ENCODE results near the gene SVOPL.
"Not testable (repeated sequence)": the region's sequence is repeated elsewhere in the genome, so short reads cannot be mapped to it uniquely, and the experiment has no call there.

The SVOPL gene, protein sequence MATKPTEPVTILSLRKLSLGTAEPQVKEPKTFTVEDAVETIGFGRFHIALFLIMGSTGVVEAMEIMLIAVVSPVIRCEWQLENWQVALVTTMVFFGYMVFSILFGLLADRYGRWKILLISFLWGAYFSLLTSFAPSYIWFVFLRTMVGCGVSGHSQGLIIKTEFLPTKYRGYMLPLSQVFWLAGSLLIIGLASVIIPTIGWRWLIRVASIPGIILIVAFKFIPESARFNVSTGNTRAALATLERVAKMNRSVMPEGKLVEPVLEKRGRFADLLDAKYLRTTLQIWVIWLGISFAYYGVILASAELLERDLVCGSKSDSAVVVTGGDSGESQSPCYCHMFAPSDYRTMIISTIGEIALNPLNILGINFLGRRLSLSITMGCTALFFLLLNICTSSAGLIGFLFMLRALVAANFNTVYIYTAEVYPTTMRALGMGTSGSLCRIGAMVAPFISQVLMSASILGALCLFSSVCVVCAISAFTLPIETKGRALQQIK

DNA sequence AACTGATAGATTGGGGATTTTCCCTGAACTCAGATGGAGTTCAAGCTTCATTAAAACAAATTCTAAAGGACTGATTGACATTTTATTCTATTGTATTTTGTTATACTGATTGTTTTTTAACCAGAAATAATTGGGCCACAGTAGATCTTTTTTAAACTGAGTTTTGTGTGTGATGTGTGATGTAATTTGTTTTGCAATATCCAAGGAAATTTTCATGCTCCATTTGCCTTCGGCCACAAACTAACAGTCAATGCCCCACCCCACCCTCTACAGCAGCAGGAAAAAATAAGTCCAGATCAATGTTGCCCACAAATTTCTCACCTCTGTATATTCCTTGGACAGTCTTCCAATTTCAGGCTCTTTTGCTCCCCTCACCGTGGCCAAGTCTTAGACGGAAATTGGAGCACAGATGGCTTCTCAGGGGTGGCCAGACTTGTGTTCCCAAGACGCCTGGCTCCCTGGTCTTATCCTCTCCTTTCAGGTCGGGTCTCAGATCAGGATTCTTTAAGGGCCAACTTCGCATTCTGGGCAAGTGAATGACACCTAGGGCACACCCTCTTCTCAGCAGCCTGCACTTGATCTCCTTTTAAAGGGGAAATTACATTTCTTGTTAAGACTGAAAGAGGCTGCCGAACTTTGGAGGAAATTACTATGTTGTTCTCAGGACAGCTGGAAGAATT lies at the start of gene SVOPL:
Gene SVOPL, minus strand, starts transcription at position 506 of the 680 bp plus-strand sequence. CDS start 22,317 bp downstream, outside the sequence.
- DNase-seq (ENCODE audit: low spot score): no peak

DNA sequence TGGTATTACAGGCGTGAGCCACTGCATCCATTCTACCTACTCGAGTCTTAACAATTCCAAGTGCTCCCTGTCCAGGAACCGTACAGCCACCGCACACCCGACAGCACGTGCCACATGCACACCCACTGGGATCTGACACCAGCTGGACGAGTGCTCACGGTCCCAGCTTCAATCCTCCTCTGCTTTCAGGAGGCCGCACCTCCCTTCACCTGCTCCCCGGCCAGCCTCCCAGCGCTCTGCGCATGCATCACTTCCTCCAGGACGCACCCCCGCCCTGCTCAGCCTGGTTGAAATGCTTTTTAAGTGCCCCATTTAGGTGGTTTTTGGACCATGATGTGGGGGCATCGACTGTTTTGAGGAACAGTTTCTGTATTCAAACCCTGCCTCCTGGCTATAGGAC lies 49.3 kb upstream of the SVOPL start:
- DNase-seq (ENCODE audit: low spot score): no peak

DNA sequence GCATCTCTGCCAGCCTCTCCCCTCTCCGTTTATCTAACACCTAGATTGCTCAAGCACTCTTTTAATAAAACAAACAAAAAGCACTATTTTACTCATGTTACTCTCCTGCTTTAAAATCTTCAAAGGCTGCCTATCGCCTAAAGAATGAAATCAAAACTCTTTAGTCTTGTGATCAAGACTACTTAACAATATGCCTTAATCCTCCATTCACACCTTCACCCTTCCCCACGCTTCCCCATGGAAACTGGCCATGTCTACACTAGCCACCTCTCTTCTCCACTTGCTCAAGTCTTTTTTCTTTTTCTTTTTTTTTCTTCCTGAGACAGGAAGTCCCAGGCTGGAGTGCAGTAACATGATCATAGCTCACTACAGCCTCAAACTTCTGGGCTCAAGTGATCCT lies 48.8 kb upstream of the SVOPL start:
- no peak for DNase-seq (ENCODE audit: low spot score)

DNA sequence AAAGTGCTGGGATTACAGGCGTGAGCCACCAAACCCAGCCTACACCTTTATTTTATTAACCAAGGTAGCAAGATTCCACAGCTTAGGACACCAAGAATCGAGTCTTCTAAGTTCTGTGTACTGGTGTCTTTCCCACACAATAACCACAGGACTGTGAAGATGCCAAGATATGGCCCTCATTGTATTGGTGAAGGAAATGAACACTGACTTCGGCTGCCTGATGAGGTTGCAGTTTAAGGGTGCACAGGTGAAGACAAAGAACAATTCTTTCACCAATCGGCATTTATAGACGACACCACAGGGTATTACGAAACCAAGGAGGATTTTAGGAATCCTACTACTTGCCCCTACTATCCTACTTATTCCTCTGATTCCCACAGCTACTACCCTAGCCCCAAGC lies 47.5 kb upstream of the SVOPL start:
- DNase-seq (ENCODE audit: low spot score): no peak

DNA sequence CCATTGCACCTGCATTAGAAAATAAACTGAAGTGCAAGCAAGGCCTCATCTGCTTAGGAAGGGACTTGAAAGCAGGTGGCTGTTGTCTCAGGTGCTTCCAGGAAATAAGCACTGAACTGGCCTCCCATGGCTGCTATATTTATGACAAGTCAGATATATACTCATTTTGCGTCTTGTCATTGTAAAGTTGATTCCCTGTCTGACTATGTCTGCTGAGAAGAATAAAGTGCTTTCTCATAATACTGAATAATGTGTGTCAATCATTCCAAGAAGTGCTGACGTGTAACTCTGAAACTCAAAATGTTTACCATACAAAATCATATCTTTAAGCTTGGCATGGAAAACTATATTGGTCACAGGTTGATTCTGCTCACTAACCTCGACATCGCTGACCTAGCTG lies 44.9 kb upstream of the SVOPL start:
- DNase-seq (ENCODE audit: low spot score): no peak

DNA sequence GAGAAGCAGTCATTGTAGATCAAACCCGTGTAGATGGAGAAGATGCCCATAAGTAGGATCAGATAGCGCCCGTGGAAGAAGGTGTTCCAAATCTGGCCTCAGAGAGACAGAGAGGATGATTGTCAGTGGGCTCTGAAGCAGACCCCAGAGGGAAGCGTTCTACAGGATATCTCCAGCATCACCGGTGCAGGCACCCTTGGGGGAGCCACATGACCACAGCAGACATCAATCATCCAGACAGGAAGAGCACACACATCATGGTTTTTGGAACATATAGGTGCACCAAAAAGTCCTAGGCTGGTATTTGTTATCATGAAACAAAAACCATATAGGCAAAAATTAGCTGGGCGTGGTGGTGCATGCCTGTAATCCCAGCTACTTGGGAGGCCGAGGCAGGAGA lies 44.0 kb upstream of the SVOPL start:
- no peak for DNase-seq (ENCODE audit: low spot score)

DNA sequence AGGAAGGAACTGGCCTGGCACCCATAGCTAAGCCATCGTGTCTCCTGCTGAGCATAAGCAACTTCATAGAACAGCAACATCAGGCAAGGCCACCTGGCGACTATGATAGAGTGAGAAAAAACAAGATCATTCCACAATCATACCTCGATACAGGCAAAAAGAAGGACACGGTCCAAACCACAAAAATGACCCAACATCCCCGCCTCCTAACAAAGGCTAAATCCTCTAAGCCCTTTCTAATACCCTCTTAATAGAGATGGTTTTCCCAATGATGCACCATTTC lies 40.2 kb upstream of the SVOPL start:
- no peak for DNase-seq (ENCODE audit: low spot score)

DNA sequence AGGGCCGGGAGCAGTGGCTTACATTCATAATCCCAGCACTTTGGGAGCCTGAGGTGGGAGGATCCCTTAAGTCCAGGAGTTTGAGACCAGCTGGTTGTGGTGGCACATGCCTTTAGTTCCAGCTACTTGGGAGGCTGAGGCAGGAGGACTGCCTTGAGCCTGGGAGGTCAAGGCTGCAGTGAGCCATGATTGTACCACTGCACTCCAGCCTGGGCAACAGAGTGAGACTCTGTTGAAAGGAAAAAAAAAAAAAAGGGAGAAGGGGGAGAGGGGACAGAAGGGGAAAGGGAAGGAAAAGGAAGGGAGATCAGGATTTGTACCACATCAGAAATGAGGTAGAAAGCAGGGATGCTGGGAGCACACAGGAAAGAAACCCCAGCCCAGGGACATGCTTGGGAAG lies 38.7 kb upstream of the SVOPL start:
- DNase-seq (ENCODE audit: low spot score): no peak

DNA sequence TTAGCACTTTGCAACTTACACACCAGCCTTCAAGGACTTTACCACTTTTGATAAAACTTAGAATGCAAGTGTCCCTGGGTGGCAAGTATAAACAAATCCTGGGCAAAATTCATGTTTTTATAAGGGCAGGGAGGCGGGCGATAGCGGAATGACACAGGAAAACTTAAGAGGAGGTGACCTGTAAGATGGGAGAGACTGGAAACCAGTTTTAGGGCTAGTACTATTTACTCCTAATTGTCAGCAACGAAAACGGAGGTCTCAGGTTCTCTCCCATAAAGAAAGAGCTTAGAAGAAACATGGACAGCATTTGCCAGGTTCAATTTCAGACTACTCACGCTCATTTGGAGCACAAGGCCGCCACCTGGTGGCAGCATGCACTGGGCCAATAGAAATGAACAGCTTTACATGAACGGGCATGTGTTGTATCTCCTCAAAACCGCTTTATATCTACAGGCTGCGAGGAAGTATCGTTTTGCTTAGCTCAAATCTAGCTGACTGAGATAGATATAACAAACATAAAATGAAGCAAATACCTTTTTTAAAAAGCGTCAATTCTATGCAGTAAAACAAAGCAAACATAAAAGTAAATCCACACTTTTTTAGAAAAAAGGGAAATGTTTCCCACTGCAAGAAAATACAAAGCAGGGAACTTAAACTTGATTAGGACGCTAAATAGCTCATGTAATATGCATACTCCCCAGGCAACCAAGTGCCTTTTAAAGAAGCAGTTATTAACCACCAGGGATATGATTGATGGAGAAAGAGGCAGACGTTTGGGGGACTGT lies 37.6 kb upstream of the SVOPL start:
- DNase-seq (ENCODE audit: low spot score): peak; percentile 80

DNA sequence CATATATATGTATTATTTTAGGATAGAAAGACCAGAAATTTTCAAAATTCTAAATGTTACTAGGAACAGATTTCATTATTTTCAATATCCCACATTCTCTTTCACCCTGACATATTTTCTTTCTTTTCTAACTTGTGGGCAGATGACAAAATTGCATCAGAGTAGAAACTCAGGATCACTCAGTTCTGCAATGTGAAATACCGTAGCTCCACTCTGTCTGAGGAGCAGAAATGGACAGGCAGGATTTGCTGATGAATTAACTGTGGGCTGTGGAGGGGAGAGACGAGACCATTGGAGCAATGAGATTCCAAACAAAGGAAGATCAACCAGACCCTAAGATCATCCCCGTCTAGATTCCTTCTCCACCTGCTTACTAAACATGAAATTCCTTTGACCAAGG lies 37.0 kb upstream of the SVOPL start:
- no peak for DNase-seq (ENCODE audit: low spot score)

DNA sequence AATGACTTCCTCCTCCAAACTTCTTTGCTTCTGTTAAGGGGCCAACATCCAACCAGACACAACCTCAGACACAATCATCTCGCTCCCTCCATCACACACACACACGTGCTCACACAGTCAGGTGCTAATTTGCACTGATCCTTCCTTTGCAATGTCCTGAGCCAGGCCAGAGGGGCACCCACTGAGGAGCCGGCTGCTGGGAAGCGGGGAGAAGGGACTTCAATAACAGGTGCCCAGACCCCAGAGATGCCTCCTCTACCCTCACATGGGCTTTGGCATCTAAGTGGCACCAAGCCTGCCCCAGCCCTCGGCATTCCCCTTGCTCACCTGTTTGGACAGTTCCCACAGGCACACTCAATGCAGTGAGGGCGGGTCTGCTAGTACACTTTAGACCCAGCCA lies 34.2 kb upstream of the SVOPL start:
- DNase-seq (ENCODE audit: low spot score): no peak

DNA sequence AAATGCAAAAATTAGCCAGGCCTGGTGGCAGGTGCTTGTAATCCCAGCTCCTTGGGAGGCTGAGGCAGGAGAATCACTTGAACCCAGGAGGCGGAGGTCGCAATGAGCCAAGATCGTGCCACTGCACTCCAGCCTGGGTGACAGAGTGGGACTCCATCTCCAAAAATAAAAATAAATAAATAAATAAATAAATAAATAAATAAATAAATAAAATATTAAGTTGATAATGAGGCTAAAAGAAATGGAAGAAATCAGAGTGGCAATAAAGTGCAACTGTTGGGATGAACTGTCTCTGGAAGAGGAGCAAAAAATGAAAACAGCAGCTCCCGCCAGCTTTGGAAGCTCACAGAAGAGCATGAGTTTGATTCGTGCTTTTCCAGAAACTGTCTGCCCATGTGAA lies 30.6 kb upstream of the SVOPL start:
- not testable (repeated sequence) for DNase-seq (ENCODE audit: low spot score)

DNA sequence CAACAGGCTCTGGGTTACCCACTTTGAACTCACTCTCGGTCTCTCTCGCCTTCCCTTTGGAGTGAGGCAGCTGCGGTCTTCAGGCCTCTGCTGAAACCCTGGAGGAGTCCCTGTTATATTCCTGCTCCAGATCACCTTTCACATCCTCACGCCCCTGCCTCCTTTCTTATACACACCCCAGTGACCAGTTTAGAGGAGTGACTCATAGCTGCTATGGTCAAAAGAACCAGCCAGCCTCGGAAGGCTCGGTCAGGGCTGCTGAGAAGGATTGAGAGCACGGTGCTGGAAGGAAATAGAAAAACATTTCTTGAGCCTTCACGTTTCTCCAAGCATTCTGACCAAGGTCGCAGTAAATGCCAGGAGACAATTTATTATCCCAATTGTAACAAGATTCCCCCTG lies 28.3 kb upstream of the SVOPL start:
- DNase-seq (ENCODE audit: low spot score): no peak

DNA sequence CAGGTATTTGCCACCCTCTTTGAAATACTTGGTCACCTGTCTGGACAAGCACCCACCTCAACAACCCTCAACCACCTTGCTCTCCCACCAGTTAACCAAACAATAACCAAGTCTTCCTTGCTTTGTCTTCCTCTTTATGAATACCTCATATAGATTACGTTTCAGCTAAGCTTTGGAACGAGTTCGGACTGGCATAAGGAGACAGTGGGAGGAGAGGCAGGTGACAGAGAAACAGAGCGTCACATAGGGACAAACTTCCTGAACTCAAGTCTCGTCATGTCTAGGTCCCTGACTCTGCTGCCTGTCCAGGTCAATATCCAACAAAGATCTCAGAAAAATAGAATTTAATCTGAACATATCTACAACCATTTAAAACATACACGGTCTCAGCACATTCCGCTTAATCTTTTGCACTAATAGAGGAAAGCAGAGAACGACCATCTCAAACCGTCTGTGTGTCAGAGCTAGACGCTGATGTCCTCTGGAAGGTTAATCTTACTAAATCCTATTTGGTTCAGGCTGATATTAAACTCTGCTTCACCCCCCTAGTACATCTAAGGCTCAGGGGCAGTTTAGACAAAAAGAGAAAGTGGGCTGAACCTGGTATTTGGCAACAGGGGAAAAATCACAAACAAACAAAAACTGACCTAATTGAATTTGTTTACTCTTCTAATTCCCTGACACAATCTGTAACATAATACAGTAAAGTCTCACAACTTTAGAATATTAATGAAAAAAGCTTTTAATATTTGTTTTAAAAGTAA lies 26.4 kb upstream of the SVOPL start:
- DNase-seq (ENCODE audit: low spot score): no peak

DNA sequence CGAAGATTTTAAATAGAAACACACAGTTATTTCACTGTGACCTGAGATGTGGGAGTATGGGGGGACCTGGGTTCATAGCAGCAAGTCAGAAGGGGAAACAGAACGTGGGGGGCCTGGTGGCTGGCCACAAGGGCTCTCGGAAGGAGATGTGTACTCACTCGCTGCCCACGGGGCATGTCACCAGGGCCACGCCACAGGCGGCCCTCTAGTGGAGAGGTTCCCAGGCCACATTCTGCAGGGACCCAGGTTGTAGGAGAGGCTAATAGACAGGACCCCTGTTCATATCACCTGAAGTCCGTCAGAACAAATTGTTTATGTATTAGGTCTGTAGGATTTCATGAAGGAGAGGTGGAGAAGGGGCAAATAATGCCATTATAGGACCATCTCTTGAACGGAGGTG lies 25.1 kb upstream of the SVOPL start:
- DNase-seq (ENCODE audit: low spot score): peak; percentile 51

DNA sequence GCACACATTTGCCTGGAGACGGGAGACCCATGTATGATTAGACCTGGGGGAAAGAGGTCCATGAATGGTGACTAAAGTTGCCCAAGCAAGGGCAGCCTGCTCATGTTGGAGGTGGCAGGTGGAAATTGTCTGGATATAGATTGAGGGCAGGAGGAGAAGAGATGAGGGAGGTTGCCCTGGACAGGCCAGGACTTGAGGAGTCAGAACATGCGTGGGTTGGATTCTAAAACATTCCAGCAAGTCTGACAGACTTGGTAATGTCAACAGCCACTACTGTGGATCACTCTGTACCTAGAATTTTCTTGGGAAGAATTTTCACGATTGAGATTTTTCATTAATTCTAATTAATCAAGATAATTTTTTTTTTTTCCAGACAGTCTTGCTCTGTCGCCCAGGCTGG lies 19.1 kb upstream of the SVOPL start:
- DNase-seq (ENCODE audit: low spot score): no peak

DNA sequence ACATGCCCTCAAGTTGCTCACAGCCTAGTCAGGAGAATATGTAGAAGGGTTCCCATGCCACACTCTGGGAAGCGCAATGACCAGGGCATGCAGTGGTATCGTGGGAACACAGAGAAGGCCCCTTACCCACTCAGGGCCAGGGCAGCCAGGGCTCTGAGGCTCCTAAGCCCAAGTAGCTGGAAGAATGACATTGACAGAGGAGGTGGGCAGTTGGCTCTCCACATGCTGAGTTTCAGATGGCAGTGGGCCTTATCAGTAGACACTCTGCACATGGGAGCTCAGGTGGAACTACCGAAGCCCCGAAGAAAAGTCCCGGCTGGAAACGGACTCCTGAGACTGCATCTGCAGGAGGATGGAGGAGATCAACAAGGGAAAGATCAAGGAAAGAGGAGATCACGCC lies 15.7 kb upstream of the SVOPL start:
- DNase-seq (ENCODE audit: low spot score): no peak

DNA sequence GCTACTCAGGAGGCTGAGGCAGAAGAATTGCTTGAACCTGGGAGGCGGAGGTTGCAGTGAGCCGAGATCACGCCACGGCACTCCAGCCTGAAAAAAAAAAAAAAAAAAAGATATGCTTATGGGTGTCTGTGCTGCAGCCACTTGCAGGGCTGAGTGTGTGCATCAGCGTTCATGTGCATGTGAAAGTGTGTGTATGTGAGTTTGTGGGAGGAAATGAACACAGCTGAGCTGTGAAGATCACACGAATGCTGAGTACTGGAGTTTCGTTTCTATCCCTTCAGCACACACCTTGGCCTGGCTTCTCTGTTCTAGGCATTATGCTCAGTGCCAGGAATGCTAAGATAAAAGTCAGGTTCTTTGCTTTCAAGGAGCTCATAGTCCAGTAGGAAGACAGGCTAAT lies 12.0 kb upstream of the SVOPL start:
- no peak for DNase-seq (ENCODE audit: low spot score)

DNA sequence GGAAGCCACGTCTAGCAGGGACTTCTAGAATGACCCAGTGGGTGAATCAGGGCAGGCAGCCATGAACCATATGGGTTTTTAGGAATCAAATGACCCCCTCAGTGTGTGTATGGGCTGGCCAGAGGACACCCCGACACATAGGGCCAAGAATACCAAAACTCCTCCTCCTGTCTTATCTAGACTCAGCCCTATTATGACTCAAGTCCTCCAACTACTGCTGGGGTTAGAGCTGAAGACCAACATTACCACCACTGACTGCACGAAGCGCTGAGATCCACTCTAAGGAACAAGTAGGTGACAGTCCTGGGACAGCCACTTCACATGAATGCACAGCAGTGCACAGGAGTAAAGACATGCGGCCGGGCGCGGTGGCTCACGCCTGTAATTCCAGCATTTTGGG lies 11.5 kb upstream of the SVOPL start:
- DNase-seq (ENCODE audit: low spot score): no peak

DNA sequence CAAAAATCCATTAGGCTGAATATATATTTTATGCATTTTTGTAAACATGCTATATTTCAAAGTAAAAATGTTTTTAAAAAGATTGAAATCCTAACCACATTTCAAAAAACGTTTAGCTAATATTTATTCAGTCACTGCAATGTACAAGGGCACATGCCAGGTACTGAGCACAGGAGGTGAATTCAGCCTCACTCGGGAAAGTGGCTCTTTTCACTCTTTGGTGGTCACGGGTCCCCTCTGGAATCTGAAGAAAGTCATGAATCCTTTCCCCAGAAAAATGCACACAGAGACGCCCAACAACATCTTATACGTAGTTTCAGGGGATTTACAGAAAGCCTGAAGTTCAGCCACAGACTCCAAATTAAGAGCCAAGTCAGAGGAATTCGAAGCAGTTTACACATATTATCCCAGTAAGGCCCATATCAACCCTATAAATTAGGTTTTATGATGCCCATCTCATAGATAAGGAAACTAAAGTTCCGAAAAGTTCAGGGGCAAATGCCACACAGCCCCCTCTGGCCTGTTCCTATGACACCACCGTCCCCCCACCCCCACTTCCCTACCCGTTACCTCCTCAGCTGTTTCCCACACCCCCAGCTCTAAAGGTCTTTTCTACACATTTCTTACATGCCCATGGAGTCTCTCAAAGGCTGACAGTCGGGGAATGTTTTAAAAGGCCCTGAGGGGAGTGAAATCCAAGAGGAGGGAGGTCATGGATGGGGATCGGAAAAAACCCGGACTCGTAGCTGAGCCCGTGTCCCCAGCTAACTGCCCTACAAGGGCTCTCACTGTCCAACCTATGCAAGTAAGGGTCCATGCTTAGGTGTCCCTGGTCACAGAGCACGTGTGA lies 9.6 kb upstream of the SVOPL start:
- DNase-seq (ENCODE audit: low spot score): no peak

DNA sequence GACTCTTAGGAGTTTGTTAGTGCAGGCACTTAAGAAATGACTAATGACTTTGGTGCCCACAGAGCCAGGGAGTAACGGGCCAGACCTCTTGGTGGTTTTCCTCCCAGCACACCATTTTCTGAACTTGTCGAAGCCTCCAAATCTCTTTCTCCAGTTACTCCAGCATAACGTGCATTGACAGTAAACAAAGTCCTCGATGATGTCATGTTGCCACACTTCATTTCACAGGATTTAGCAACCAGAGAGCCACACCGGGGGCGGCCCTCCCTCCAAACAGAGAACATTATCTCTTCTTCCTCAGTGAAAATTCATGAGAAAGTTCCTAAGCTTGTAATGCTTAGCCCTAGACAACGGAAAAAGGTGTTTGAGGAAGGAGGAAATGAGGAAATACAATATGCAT lies 4.0 kb upstream of the SVOPL start:
- no peak for DNase-seq (ENCODE audit: low spot score)

Data from D341Med (cell line).